ENCODE measurements around the gene PLEKHA6.

Gene PLEKHA6

DNA sequence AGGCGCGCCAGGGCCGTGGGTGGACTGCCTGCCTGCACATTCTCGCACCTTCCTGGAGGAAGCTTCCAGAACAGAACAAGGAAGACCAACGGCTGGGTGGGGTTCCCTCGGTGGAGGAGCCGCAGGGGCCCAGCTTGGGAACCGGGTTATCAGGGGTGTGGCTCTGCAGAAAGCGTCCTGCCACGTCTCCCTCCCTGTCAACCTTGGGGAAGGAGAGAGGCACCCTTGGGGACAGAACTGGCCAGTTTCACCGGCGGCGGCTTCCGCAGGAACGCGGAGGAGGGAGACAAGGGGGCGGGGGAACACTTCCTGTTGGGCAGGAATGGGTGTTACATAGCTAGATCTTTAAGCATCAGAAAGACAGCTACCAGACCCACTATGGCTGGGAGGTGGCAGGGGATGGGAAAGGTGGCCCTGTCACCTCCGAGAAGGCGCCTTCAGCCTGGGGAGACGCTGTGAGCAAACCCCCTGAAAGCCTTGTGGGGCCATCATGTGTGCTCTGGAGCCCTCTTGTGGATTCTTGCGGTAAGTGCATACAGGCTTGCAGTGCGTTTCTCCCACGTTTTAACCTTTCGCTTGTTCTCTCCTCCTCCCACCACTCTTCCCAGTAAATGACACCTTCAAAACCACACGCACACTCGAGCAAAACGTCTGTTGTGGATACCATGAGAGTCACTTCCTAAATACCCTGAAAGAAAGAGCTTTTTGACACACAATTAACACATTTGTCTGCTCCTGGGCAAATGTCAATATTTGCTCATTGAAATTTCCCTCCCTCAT is 3.8 kb upstream of the PLEKHA6 start:
- in situ Hi-C loops (cut with MboI; ENCODE audit: low sequenced_read_pairs, unreplicated experiment): loop anchor here (10.0 kb wide), 1 partner anchor 199 kb away; the partner anchor contains the start of gene REN
- peak; percentile 83 for DNase-seq (ENCODE audit: low spot score)
- TF ChIP-seq CTCF (IDR thresholded peaks at IDR 0.05; ENCODE audit: borderline replicate concordance, control extremely low read depth, extremely low read depth, insufficient read depth, missing control alignments): peak; percentile 71

GRCh38 chr1:204362984-204363334 is 3.2 kb upstream of the PLEKHA6 start:
- TF ChIP-seq CTCF (IDR thresholded peaks at IDR 0.05; ENCODE audit: borderline replicate concordance, control extremely low read depth, extremely low read depth, insufficient read depth, missing control alignments): no peak
- in situ Hi-C loops (cut with MboI; ENCODE audit: low sequenced_read_pairs, unreplicated experiment): loop anchor here (10.0 kb wide), 1 partner anchor 198 kb away; the partner anchor contains the start of gene REN
- no peak for DNase-seq (ENCODE audit: low spot score)

DNA sequence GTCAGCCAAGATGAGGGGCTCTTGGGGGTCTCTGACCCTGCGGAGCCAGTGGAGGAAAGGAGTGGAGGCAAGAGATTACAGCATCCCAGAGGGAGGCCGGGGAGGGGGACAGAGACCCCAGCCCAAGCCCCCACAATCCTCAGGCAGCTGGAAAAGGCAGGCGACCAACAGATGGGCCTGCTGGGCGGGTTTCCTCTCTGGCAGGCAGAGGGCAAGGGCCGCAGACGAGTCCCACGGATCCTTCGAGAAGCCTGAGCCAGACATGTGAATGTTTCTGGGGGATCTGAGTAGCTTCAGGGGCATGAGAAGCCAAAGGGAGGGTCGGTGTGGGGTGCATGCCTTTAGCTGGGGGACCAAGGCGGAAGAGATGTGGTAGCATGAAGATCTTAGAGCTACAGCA is 2.1 kb upstream of the PLEKHA6 start:
- TF ChIP-seq CTCF (IDR thresholded peaks at IDR 0.05; ENCODE audit: borderline replicate concordance, control extremely low read depth, extremely low read depth, insufficient read depth, missing control alignments): no peak
- in situ Hi-C loops (cut with MboI; ENCODE audit: low sequenced_read_pairs, unreplicated experiment): loop anchor here (10.0 kb wide), 1 partner anchor 197 kb away; the partner anchor contains the start of gene REN
- no peak for DNase-seq (ENCODE audit: low spot score)

DNA sequence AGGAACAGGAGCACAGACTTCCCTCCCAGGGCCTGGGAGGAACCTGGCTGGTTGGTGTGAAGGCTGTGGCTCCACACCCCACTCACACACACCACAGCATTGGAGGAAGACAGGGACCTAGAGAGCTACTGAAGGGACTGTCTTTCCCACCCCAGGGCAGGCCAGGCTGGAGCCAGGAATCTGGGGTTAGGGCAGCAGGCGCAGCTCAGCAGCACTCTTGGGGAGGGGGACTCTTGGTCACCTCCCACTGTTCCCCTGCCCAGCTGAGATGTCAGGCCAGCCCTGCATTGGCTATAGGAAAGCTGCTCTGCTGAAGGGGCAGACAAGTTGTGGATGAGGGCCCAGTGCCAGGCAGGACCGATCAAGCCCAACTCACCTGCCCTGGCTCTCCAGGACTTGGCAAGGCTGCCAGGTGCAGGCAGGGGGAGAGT is 1.6 kb upstream of the PLEKHA6 start:
- no peak for TF ChIP-seq CTCF (IDR thresholded peaks at IDR 0.05; ENCODE audit: borderline replicate concordance, control extremely low read depth, extremely low read depth, insufficient read depth, missing control alignments)
- DNase-seq (ENCODE audit: low spot score): no peak
- in situ Hi-C loops (cut with MboI; ENCODE audit: low sequenced_read_pairs, unreplicated experiment): loop anchor here (10.0 kb wide), 1 partner anchor 197 kb away; the partner anchor contains the start of gene REN

GRCh38 chr1:204360314-204360713 is 585 bp upstream of the PLEKHA6 start:
- in situ Hi-C loops (cut with MboI; ENCODE audit: low sequenced_read_pairs, unreplicated experiment): loop anchor here (10.0 kb wide), 1 partner anchor 196 kb away; the partner anchor contains the start of gene REN
- no peak for DNase-seq (ENCODE audit: low spot score)
- TF ChIP-seq CTCF (IDR thresholded peaks at IDR 0.05; ENCODE audit: borderline replicate concordance, control extremely low read depth, extremely low read depth, insufficient read depth, missing control alignments): no peak

DNA sequence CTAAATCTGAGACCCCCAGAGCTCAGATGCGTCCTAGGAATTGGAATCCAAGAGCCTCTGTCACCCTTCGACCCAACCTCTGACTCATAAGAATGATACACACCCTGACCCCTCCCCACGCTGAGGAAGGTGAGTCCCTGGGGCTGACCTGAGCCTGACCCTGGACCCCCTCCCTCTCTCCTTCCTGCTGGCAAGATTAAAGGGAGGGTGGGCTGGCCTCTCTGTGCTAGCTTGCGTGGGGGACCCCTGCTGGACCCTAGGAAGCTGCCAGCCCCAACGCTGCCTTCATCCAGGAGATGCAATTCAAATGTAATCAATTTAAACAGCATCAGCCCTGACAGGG is 627 bp downstream of the PLEKHA6 start:
- TF ChIP-seq CTCF (IDR thresholded peaks at IDR 0.05; ENCODE audit: borderline replicate concordance, control extremely low read depth, extremely low read depth, insufficient read depth, missing control alignments): no peak
- no peak for DNase-seq (ENCODE audit: low spot score)
- in situ Hi-C loops (cut with MboI; ENCODE audit: low sequenced_read_pairs, unreplicated experiment): no loop called here
